ENCODE data around the gene TCF4. TPM values are rescaled to one million over a fixed set of nuclear protein-coding genes. Genes with fewer than 3 reads are reported as not detected.

The TCF4 gene
- total RNA-seq, 1 experiment from 2014 or later: 104 TPM

- Mint-ChIP-seq H3K4me1 (peaks cover 36% of the 10 kb centered on the region), H3K27me3 (ENCODE audit: low read depth) (no peaks in the 10 kb centered on the region), H3K9me3 (no peaks in the 10 kb centered on the region), H3K36me3 (no peaks in the 10 kb centered on the region), H3K27ac (no peak overlapping the region), H3K4me3 (no peak overlapping the region)
- ChIA-PET POLR2A (no interaction called here), CTCF (no interaction called here)
- DNase-seq (ENCODE audit: low spot score) (no peak), ATAC-seq (no peak)
- TF ChIP-seq IRF2 (CRISPR knock-in tag; IDR thresholded peaks at IDR 0.05; ENCODE audit: borderline replicate concordance, low read depth) (no peak), ATF1 (CRISPR knock-in tag; IDR thresholded peaks at IDR 0.05) (no peak), USF1 (CRISPR knock-in tag; IDR thresholded peaks at IDR 0.05) (no peak), NFYB (CRISPR knock-in tag; conservative IDR thresholded peaks at IDR 0.05; ENCODE audit: low read depth) (no peak), CREB1 (CRISPR knock-in tag; IDR thresholded peaks at IDR 0.05) (no peak), ZNF121 (CRISPR knock-in tag; IDR thresholded peaks at IDR 0.05) (no peak), SMAD4 (CRISPR knock-in tag; IDR thresholded peaks at IDR 0.05) (no peak), NR2C2 (CRISPR knock-in tag; IDR thresholded peaks at IDR 0.05) (no peak), ARID4B (CRISPR knock-in tag; IDR thresholded peaks at IDR 0.05; ENCODE audit: borderline replicate concordance) (no peak), OVOL2 (CRISPR knock-in tag; IDR thresholded peaks at IDR 0.05; ENCODE audit: borderline replicate concordance) (no peak), ZNF263 (CRISPR knock-in tag; IDR thresholded peaks at IDR 0.05; ENCODE audit: low read depth) (no peak), NFATC4 (CRISPR knock-in tag; IDR thresholded peaks at IDR 0.05) (no peak), SP1 (CRISPR knock-in tag; conservative IDR thresholded peaks at IDR 0.05) (no peak), IRF1 (CRISPR knock-in tag; IDR thresholded peaks at IDR 0.05) (no peak), SOX15 (CRISPR knock-in tag; IDR thresholded peaks at IDR 0.05) (no peak), ZNF396 (CRISPR knock-in tag; IDR thresholded peaks at IDR 0.05; ENCODE audit: borderline replicate concordance) (no peak)
- TF ChIP-seq, protein P1, sequence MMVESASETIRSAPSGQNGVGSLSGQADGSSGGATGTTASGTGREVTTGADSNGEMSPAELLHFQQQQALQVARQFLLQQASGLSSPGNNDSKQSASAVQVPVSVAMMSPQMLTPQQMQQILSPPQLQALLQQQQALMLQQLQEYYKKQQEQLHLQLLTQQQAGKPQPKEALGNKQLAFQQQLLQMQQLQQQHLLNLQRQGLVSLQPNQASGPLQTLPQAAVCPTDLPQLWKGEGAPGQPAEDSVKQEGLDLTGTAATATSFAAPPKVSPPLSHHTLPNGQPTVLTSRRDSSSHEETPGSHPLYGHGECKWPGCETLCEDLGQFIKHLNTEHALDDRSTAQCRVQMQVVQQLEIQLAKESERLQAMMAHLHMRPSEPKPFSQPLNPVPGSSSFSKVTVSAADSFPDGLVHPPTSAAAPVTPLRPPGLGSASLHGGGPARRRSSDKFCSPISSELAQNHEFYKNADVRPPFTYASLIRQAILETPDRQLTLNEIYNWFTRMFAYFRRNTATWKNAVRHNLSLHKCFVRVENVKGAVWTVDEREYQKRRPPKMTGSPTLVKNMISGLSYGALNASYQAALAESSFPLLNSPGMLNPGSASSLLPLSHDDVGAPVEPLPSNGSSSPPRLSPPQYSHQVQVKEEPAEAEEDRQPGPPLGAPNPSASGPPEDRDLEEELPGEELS (CRISPR knock-in tag; IDR thresholded peaks at IDR 0.05): no peak
- TF ChIP-seq, protein P2, sequence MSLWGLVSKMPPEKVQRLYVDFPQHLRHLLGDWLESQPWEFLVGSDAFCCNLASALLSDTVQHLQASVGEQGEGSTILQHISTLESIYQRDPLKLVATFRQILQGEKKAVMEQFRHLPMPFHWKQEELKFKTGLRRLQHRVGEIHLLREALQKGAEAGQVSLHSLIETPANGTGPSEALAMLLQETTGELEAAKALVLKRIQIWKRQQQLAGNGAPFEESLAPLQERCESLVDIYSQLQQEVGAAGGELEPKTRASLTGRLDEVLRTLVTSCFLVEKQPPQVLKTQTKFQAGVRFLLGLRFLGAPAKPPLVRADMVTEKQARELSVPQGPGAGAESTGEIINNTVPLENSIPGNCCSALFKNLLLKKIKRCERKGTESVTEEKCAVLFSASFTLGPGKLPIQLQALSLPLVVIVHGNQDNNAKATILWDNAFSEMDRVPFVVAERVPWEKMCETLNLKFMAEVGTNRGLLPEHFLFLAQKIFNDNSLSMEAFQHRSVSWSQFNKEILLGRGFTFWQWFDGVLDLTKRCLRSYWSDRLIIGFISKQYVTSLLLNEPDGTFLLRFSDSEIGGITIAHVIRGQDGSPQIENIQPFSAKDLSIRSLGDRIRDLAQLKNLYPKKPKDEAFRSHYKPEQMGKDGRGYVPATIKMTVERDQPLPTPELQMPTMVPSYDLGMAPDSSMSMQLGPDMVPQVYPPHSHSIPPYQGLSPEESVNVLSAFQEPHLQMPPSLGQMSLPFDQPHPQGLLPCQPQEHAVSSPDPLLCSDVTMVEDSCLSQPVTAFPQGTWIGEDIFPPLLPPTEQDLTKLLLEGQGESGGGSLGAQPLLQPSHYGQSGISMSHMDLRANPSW (CRISPR knock-in tag; conservative IDR thresholded peaks at IDR 0.05; ENCODE audit: low read depth): no peak
- TF ChIP-seq, protein P3, sequence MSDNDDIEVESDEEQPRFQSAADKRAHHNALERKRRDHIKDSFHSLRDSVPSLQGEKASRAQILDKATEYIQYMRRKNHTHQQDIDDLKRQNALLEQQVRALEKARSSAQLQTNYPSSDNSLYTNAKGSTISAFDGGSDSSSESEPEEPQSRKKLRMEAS (CRISPR knock-in tag; IDR thresholded peaks at IDR 0.05): no peak
Observed at GRCh38 chr18:55284614-55285013, 303.4 kb downstream of the TCF4 start.

Measured in WTC11 (cell line).